ENCODE data around the gene CRYGB.
"Not testable (repeated sequence)": the region's sequence is repeated elsewhere in the genome, so short reads cannot be mapped to it uniquely, and the experiment has no call there.

Gene CRYGB

DNA sequence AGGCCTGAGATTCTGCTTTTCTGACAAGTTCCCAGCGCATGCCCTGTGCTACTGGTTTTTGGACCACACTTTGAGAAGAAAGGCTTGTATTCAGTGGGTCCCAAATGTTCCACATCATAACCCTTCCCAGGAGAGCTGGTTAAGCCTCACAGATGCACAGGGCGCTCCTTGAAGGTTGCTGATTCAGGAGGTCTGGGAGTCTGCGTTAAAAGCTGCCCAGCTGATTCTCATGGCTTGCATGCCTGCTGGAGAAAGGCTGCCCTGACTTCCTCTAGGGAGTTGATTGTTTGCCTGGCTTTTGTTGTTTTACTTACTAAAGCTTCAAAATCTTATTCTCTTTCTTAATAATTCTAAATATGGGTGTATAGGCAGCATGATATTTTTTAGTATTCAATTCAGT is 42.3 kb downstream of the CRYGB start:
- DNase-seq, result no peak

DNA sequence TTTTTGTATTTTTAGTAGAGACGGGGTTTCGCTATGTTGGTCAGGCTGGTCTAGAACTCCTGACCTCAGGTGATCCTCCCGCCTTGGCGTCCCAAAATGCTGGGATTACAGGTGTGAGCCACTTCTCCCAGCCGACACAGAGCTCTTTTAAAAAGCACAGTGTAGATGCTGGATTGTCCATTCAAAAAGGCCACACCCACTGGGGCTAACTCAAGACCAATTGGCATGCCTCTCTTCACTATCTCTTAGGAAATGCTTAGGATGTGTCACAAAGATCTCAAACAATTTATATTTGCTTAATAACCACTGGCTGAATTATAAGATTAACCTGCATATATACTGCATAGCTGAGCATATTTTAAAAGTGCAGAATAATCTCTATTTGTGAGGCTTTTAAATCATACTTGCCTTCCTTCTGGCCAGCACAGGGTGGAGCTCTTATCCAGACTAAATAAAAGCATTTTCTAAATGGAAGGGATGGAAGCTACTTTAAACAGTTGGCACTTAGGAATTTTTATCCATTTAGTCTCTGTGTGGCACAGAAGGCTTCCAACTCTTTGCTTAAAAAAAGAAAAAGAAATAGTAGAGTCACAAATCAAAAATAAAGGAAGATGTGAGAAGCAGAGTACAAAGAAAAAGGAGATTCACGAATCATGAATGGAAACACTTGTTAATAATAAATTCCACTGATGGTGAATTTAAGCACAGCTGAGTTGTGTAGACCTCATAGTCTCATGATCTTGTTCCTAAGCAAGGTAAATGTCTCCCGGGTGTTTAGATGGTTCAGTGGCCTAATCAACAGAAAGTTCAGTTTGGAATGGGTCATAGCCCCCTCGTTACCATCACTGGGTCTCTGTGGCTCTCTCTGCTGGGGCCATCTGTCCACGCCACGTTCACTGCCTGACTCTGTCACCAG is 44.0 kb downstream of the CRYGB start:
- peak; percentile 25 for DNase-seq

DNA sequence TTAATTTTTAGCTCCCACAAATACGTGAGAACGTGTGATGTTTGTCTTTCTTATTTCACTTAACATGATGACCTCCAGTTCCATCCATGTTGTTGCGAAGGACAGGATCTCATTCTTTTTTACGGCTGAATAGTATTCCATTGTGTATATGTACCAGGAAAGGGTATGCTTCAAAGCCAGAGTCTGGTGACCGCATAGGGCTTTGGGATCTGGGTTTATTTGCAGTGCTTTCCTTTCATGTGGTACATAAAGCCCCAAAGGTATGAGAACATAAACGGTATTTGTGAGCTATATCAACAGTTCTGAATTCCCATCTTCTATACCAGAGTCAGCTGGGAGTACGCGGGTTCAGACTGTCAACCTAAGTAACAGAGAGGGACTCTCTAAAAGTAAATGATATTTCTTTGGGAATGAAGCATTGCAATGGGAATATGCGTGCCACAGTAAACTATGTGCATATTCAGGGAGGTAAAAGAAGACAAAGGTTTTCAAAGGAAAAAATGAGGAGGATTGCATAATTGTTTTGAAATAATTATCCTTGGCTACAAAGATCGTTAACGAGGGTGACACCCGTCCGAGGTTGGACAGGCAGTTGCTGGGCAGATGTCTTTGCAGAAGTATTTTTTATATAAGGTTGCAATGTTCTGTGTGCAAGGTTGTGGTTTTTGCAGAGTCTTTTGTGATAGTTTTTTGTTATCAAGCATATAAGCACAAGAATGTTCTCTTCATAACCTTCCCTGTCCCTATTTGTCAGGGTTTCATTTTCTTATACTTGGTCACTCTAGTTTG is 46.1 kb downstream of the CRYGB start:
- DNase-seq, result no peak

DNA sequence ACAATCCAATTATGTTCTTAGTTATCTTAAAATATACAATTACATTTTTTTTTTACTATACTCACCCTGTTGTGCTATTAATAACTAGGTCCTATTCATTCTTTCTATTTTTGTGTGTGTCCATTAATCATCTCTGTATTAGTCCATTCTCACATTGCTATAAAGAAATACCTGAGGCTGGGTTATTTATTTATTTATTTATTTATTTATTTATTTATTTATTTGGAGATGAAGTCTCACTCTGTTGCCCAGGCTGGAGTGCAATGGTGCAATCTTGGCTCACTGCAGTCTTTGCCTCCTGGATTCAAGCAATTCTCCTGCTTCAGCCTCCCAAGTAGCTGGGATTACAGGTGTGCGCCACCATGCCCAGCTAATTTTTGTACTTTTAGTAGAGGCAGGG is 47.3 kb downstream of the CRYGB start:
- DNase-seq, result not testable (repeated sequence)

DNA sequence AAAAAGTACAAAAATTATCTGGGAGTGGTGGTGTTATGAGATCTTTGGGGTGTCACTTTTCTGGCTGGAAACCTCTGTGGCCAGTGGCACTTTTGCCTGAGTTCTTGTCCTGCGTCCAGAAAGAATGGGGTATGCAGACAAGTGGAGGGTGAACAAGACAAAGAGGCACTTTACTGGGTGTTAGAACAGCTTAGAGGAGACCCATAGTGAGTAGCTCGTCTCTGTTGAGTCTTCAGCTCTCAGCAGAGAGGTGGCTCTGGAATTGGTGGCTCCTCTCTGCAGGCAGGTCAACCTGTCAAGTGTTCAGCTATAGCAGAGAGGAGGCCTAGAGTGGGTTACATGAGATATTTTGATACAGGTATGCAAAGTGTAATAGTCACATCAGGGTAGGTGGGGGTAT is 47.7 kb downstream of the CRYGB start:
- DNase-seq, result no peak

DNA sequence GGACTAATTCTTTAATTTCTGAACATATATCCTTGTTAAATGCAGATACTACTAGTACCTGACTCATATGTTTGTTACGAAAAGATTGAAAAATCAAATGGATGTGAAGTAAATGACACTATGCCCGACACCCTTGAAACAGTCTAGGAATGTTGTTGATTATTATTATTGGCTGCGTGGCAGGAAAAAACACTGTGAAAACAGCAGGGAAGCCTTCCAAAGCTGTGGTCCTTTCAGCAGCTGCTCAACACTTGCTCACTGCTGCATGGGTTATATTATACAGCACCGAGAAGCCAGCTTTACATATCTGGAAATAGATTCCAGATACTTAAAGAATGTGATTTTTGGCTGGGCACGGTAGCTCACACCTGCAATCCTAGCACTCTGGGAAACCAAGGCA is 48.2 kb downstream of the CRYGB start:
- no peak for DNase-seq

DNA sequence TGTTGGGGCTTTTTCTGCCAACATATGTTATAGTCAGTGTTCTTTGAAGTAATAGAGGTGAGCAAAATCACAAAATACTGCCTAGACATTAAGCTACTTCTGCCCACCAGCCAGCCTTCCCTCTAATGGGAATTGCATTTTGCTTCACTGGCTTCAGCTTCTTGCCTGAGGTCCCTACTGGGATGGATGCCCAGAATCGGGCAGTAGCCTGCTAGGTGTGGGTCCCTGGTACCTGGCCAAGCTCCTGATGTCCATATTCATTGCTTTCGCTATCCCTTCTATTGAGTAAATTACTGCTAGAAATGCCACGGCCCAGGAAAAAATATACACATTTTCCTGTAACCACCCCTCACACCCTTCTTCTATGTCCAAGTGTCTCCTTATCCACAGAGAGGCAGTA is 48.6 kb downstream of the CRYGB start:
- no peak for DNase-seq

DNA sequence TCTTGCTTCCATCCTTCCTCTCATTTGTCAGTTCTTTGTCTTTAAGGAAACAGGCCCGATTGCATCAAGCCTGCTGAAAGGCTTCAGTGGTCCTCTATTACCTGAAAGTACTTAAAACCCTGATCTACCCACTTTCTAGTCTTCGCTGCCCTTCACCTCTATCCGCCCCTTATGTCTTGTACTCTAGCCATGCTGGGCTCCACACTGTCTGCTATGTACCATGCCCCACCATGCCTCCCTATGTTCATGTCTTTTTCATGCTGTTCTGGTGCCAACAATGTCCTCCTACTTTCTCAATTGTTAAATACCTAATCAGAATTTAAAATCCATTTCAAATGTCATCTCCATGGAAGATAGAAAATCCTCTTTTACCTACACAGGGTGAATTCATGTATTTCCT is 49.9 kb downstream of the CRYGB start:
- no peak for DNase-seq

DNA sequence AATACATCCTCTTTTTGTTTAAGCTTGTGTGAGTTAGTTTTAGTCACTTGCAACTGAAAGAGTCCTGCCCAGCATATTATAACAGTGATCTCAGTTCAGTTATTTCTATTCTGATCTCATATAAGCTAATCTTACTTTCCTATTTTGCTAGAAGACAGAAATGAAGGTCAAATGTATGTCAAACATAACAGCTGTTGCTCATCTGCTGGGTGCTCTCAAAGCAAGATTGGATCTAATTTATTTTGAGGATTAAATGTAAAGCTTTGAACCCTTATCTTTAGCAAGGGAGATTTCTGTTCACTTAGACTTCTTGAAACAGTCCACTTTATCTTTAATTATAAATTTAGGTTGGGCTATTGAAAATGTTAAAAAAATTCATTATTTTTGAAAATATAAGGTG is 52.8 kb downstream of the CRYGB start:
- no peak for DNase-seq

Measured in NCI-H69 (cell line).